HepG2 (cell line): Measurements from ENCODE around the gene MCF2L. TPM values are rescaled to one million over a fixed set of nuclear protein-coding genes. Genes with fewer than 3 reads are reported as not detected.
A peak's percentile ranks its signal among the peaks of the same experiment; 100 is the strongest.

Experiments used
- ARID2 ChIP-seq: sonication (generic); formaldehyde crosslinking; IDR thresholded peaks from 2 replicates; pipeline ENCODE4 v1.8.1; 2022; ENCODE audit warnings: mild to moderate bottlenecking, missing genetic modification reagents, borderline replicate concordance
- BORCS8-MEF2B ChIP-seq: sonication (generic); formaldehyde crosslinking; IDR thresholded peaks from 2 replicates; pipeline ENCODE4 v1.8.0; 2022; ENCODE audit warnings: mild to moderate bottlenecking, missing genetic modification reagents
- CCDC6 ChIP-seq: sonication (generic); formaldehyde crosslinking; IDR thresholded peaks from 2 replicates; pipeline ENCODE4 v1.8.1; 2022; ENCODE audit warnings: mild to moderate bottlenecking, missing genetic modification reagents, moderate library complexity
- DNMT1 ChIP-seq: sonication (generic); formaldehyde crosslinking; IDR thresholded peaks from 2 replicates; pipeline ENCODE4 v1.5.1; 2020; ENCODE audit warnings: mild to moderate bottlenecking, missing genetic modification reagents
- EP300 ChIP-seq, 3 experiments: sonication (generic) in 1 of 3; formaldehyde crosslinking in 1 of 3; IDR thresholded peaks; 2 replicates each; pipeline versions ENCODE4 v1.5.1 to v1.6.1; 2011 to 2020; ENCODE audit warnings: low read depth in 2 of 3, low read length in 2 of 3, borderline replicate concordance in 1 of 3, improper control_type of control experiment in 1 of 3, mild to moderate bottlenecking in 1 of 3, missing genetic modification reagents in 1 of 3, moderate library complexity in 1 of 3
- FOXK1 ChIP-seq: sonication (generic); formaldehyde crosslinking; IDR thresholded peaks from 2 replicates; pipeline ENCODE4 v1.4.0; 2020; ENCODE audit warnings: low read depth, missing genetic modification reagents, borderline replicate concordance
- HNRNPLL ChIP-seq: fragments of 200-400 bp; formaldehyde crosslinking; IDR thresholded peaks from 2 replicates; pipeline ENCODE4 v1.6.1; 2017; ENCODE audit warnings: mild to moderate bottlenecking, low read depth, low read length; ENCODE audit not compliant: poor library complexity, severe bottlenecking
- IKZF5 ChIP-seq: IDR thresholded peaks from 2 replicates; pipeline ENCODE4 v1.6.1; 2018; ENCODE audit warnings: missing genetic modification reagents, mild to moderate bottlenecking, missing compliant biosample characterization
- NR2F2 ChIP-seq: IDR thresholded peaks from 2 replicates; pipeline ENCODE4 v1.6.1; 2012; ENCODE audit warnings: low read depth, inconsistent platforms, borderline replicate concordance
- POLR2AphosphoS5 ChIP-seq: IDR thresholded peaks from 2 replicates; pipeline ENCODE4 v1.6.1; 2012; ENCODE audit warnings: low read depth, low read length
- SOX13 ChIP-seq, 3 experiments: fragments of 450-650 bp in 1 of 3; sonication (generic) in 1 of 3; formaldehyde crosslinking in 1 of 3; IDR thresholded peaks in 2 of 3; conservative IDR thresholded peaks in 1 of 3; 2 replicates each; pipeline versions ENCODE4 v1.5.0 to v1.6.1; 2016 to 2020; ENCODE audit warnings: antibody characterized with exemption in 1 of 3, mild to moderate bottlenecking in 1 of 3, missing compliant biosample characterization in 1 of 3, missing genetic modification reagents in 1 of 3, moderate library complexity in 1 of 3
- SSRP1 ChIP-seq: IDR thresholded peaks from 2 replicates; pipeline ENCODE4 v1.6.1; 2016; ENCODE audit warnings: control low read depth
- THAP11 ChIP-seq: IDR thresholded peaks from 2 replicates; pipeline ENCODE4 v1.6.1; 2016; ENCODE audit warnings: missing biosample characterization, missing genetic modification reagents
- ZBTB49 ChIP-seq: sonication (generic); formaldehyde crosslinking; IDR thresholded peaks from 2 replicates; pipeline ENCODE4 v1.4.0; 2020; ENCODE audit warnings: missing genetic modification reagents, borderline replicate concordance
- ZNF160 ChIP-seq: sonication (generic); formaldehyde crosslinking; IDR thresholded peaks from 2 replicates; pipeline ENCODE4 v1.8.0; 2022; ENCODE audit warnings: mild to moderate bottlenecking, inconsistent platforms, missing genetic modification reagents
- ZNF543 ChIP-seq: sonication (generic); formaldehyde crosslinking; IDR thresholded peaks from 2 replicates; pipeline ENCODE4 v1.4.0; 2020; ENCODE audit warnings: mild to moderate bottlenecking, missing genetic modification reagents
- ZNF550 ChIP-seq: sonication (generic); formaldehyde crosslinking; IDR thresholded peaks from 2 replicates; pipeline ENCODE4 v1.4.0; 2020; ENCODE audit warnings: mild to moderate bottlenecking, missing genetic modification reagents, borderline replicate concordance
- ZNF644 ChIP-seq: IDR thresholded peaks from 2 replicates; pipeline ENCODE4 v1.6.1; 2016; ENCODE audit warnings: low read depth
- ZNF713 ChIP-seq: sonication (generic); formaldehyde crosslinking; IDR thresholded peaks from 2 replicates; pipeline ENCODE4 v1.4.0; 2020; ENCODE audit warnings: mild to moderate bottlenecking, missing genetic modification reagents
- ZNF747 ChIP-seq: sonication (generic); formaldehyde crosslinking; IDR thresholded peaks from 2 replicates; pipeline ENCODE4 v1.8.1; 2023; ENCODE audit warnings: missing genetic modification reagents, mild to moderate bottlenecking, borderline replicate concordance
- ZNF761 ChIP-seq: sonication (generic); formaldehyde crosslinking; conservative IDR thresholded peaks from 2 replicates; pipeline ENCODE4 v1.4.0; 2020; ENCODE audit warnings: mild to moderate bottlenecking, missing genetic modification reagents
- polyA plus RNA-seq, 8 experiments: library from polyadenylated mRNA; depleted of rRNA in 3 of 8; stranded (reverse) in 7 of 8; unstranded in 1 of 8; fragments of >200 nt; fragmentation: Illumina TruSeq in 4 of 8; extraction: Trizol in 4 of 8; gene quantifications; 2 replicates each; pipeline versions ENCODE4 v1.2.1 to v1.2.3, GENCODE V29; 2011 to 2016; ENCODE audit warnings: low read depth in 4 of 8, missing spikeins in 1 of 8, mixed read lengths in 1 of 8; ENCODE audit not compliant: insufficient read depth in 1 of 8
- total RNA-seq, 5 experiments: library from RNA; depleted of rRNA; stranded (reverse); fragments of >200 nt; fragmentation: Illumina TruSeq; extraction: Trizol; gene quantifications; 2 replicates each; pipeline ENCODE4 v1.2.3, GENCODE V29; 2016; ENCODE audit warnings: low read depth in 1 of 5
- TF ChIP-seq, protein P1 (sequence below): sonication (generic); formaldehyde crosslinking; IDR thresholded peaks from 2 replicates; pipeline ENCODE4 v1.5.1; 2020; ENCODE audit warnings: missing genetic modification reagents, mild to moderate bottlenecking, borderline replicate concordance
- TF ChIP-seq, protein P2 (sequence below): sonication (generic); formaldehyde crosslinking; conservative IDR thresholded peaks from 2 replicates; pipeline ENCODE4 v1.8.0; 2022; ENCODE audit warnings: low read depth, missing genetic modification reagents

The MCF2L gene
- total and polyA plus RNA-seq, 2 of the 13 experiments (the other 11 are each of a cell fraction or from before 2014, with no cell fraction given): 19.4 to 28.4 TPM

DNA sequence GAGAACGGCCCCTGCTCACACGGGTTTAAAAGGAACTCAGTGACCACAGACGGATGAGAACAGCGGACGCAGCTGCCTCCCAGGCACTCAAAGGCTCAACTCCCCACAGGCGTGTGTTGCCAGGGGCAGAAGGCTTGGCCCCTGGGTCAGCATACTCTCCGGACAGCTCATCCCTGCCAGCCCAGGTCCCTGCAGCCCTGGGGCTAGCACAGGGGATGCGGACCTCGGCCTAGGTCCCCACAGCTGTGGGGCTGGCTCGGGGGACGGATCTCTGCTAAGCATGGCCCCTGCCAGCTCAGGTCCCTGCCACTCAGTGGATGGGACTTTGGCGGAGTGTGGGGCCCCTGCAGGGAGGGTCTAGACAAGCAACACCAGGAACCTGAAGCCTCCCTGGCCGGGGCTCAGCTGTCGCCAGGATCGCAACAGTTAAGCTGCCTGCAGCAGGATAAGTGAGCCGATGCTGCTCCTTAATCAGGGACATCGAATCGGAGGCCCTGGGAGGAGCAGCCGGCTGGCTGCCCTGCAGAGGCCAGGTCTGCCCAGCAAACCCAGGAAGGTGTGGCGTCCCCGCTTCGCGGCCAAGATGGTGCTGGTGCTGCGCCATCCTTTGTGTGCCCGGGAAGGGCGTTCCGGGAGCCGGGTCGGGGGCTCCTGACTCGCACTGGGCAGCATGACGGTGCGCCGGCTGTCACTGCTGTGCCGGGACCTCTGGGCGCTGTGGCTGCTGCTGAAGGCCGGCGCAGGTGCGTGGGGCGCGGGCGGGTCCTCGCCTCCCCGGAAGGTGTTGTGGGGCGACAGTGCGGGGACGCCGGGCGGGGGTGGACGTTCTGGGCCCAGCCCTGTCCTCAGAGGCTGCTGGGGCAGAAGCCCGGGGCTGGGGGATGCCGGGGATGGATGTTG, 32.5 kb downstream of the MCF2L start (continued):
- TF ChIP-seq IKZF5 (CRISPR knock-in tag) (no peak), SSRP1 (no peak), ZNF644 (CRISPR knock-in tag) (no peak), SOX13 (IDR thresholded peaks at IDR 0.05) (no peak), SOX13 (CRISPR knock-in tag; conservative IDR thresholded peaks at IDR 0.05 in 1 of 2, IDR thresholded peaks at IDR 0.05 in 1 of 2) (peak in 1 of 2 experiments; percentile 25; a peak in 1 of 4 replicates), EP300 (IDR thresholded peaks at IDR 0.05; ENCODE audit: low read depth in 2 of 2, low read length in 2 of 2) (no peak), EP300 (CRISPR knock-in tag; IDR thresholded peaks at IDR 0.05; ENCODE audit: borderline replicate concordance) (no peak), ZNF761 (CRISPR knock-in tag) (no peak), ZNF543 (no peak), ZNF550 (CRISPR knock-in tag) (no peak), CCDC6 (CRISPR knock-in tag) (no peak), NR2F2 (no peak), BORCS8-MEF2B (no peak), DNMT1 (no peak), FOXK1 (CRISPR knock-in tag) (no peak), ZNF160 (no peak), POLR2AphosphoS5 (peak; percentile 20; the same call in 1 of the 2 replicates), ARID2 (CRISPR knock-in tag) (no peak), ZNF713 (CRISPR knock-in tag) (no peak), ZBTB49 (CRISPR knock-in tag) (no peak), ZNF747 (no peak), THAP11 (CRISPR knock-in tag) (no peak), HNRNPLL (peak; percentile 50)
- TF ChIP-seq, protein P1, sequence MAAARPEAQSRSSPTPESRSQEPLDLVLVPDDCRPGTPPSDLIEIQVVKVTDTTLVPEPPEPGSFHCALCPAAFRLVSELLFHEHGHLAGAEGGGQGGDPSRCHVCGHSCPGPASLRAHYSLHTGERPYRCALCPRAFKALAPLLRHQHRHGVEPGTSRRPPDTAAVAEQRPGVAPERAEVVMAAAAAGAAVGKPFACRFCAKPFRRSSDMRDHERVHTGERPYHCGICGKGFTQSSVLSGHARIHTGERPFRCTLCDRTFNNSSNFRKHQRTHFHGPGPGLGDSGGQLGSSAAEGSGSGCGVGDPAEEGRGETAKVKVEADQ (CRISPR knock-in tag): no peak
- TF ChIP-seq, protein P2, sequence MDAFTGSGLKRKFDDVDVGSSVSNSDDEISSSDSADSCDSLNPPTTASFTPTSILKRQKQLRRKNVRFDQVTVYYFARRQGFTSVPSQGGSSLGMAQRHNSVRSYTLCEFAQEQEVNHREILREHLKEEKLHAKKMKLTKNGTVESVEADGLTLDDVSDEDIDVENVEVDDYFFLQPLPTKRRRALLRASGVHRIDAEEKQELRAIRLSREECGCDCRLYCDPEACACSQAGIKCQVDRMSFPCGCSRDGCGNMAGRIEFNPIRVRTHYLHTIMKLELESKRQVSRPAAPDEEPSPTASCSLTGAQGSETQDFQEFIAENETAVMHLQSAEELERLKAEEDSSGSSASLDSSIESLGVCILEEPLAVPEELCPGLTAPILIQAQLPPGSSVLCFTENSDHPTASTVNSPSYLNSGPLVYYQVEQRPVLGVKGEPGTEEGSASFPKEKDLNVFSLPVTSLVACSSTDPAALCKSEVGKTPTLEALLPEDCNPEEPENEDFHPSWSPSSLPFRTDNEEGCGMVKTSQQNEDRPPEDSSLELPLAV: no peak
